HL-60/S4 treated with retinoic acid at 250 ng/mL for 4 days and 3 days (cell line): ENCODE data around the gene SPRYD3.
"Not testable (repeated sequence)": the region's sequence is repeated elsewhere in the genome, so short reads cannot be mapped to it uniquely, and the experiment has no call there.

ENCODE experiments used
- in situ Hi-C: fragments of 300-500 bp; cut with MboI; formaldehyde crosslinking; loops from 2 replicates; pipeline ENCODE4 v1.7.0; 2022; ENCODE audit warnings: low sequenced_read_pairs

The SPRYD3 gene

GRCh38 chr12:53101931-53102781 is 23.0 kb upstream of the SPRYD3 start:
- in situ Hi-C loops: no loop called here

- in situ Hi-C loops: no loop called here
Observed at GRCh38 chr12:53101266-53101665, 22.1 kb upstream of the SPRYD3 start.

GRCh38 chr12:53100466-53101151 is 21.4 kb upstream of the SPRYD3 start:
- in situ Hi-C loops: no loop called here

- in situ Hi-C loops: no loop called here
Observed at GRCh38 chr12:53099071-53099882, 20.1 kb upstream of the SPRYD3 start.

- in situ Hi-C loops: no loop called here
Observed at GRCh38 chr12:53098354-53098981, 19.3 kb upstream of the SPRYD3 start.

- in situ Hi-C loops: no loop called here
Observed at GRCh38 chr12:53097564-53098353, 18.6 kb upstream of the SPRYD3 start, which contains the start of gene IGFBP6. Gene IGFBP6, plus strand, starts transcription at chr12:53097667. Its CDS starts 51 bp downstream, at chr12:53097718.

GRCh38 chr12:53097207-53097563 is 18.0 kb upstream of the SPRYD3 start:
- in situ Hi-C loops: no loop called here

- in situ Hi-C loops: no loop called here
Observed at GRCh38 chr12:53096759-53097158, 17.6 kb upstream of the SPRYD3 start.

GRCh38 chr12:53096089-53096741 is 17.0 kb upstream of the SPRYD3 start:
- in situ Hi-C loops: no loop called here

GRCh38 chr12:53095596-53095895 is 16.4 kb upstream of the SPRYD3 start:
- in situ Hi-C loops: not testable (repeated sequence)

- in situ Hi-C loops: not testable (repeated sequence)
Observed at GRCh38 chr12:53094796-53095595, 15.8 kb upstream of the SPRYD3 start.

GRCh38 chr12:53094394-53094787 is 15.2 kb upstream of the SPRYD3 start:
- in situ Hi-C loops: no loop called here

- in situ Hi-C loops: no loop called here
Observed at GRCh38 chr12:53093777-53094393, 14.7 kb upstream of the SPRYD3 start.

- in situ Hi-C loops: no loop called here
Observed at GRCh38 chr12:53091756-53092155, 12.6 kb upstream of the SPRYD3 start.

- in situ Hi-C loops: no loop called here
Observed at GRCh38 chr12:53090554-53090953, 11.4 kb upstream of the SPRYD3 start.

GRCh38 chr12:53090105-53090504 is 10.9 kb upstream of the SPRYD3 start:
- in situ Hi-C loops: no loop called here

- in situ Hi-C loops: no loop called here
Observed at GRCh38 chr12:53086361-53086760, 7.2 kb upstream of the SPRYD3 start.

- in situ Hi-C loops: no loop called here
Observed at GRCh38 chr12:53082637-53083175, 3.5 kb upstream of the SPRYD3 start.
